A549 treated with CpdA at 1 μM for 4 hours (cell line): Measurements from ENCODE around the gene MANEA. TPM values are rescaled to one million over a fixed set of nuclear protein-coding genes. Genes with fewer than 3 reads are reported as not detected.

Source experiments
- total RNA-seq: library from RNA; stranded (reverse); fragments of 200-300 nt; extraction: Qiagen RNA extraction; gene quantifications from 5 replicates; pipeline ENCODE4 v1.2.3, GENCODE V29; 2022; ENCODE audit warnings: low read depth

The MANEA gene
- total RNA-seq = 2.3 to 4.2 TPM (median 3.7 TPM) in 5 replicates

GRCh38 chr6:95577304-95578105 is at the start of gene MANEA:
Gene MANEA, plus strand, starts transcription at chr6:95577535. Its CDS starts 8,905 bp downstream, at chr6:95586440.

